Activated CD4-positive, alpha-beta T cell treated with anti-CD3 and anti-CD28 coated beads for 1 hour (primary cell): ENCODE measurements around the gene PIP5K1C.

Source experiments
- DNase-seq: peaks from one replicate; pipeline ENCODE4 v3.0.0-alpha.2; 2020

Gene PIP5K1C

GRCh38 chr19:3694361-3695123 lies 5.7 kb downstream of the PIP5K1C start:
- no peak for DNase-seq

- DNase-seq: no peak
Observed at GRCh38 chr19:3693025-3693925, 7.0 kb downstream of the PIP5K1C start.

- peak; percentile 29 for DNase-seq
Observed at GRCh38 chr19:3692141-3693024, 7.9 kb downstream of the PIP5K1C start.

- DNase-seq: no peak
Observed at GRCh38 chr19:3691726-3692125, 8.5 kb downstream of the PIP5K1C start.

- DNase-seq: no peak
Observed at GRCh38 chr19:3691372-3691716, 8.9 kb downstream of the PIP5K1C start.

- no peak for DNase-seq
Observed at GRCh38 chr19:3690551-3691371, 9.5 kb downstream of the PIP5K1C start.

GRCh38 chr19:3687774-3688706 lies 12.2 kb downstream of the PIP5K1C start:
- peak; percentile 25 for DNase-seq

- no peak for DNase-seq
Observed at GRCh38 chr19:3687393-3687773, 12.9 kb downstream of the PIP5K1C start.

GRCh38 chr19:3684817-3685410 lies 15.4 kb downstream of the PIP5K1C start:
- no peak for DNase-seq

GRCh38 chr19:3684054-3684816 lies 16.0 kb downstream of the PIP5K1C start:
- DNase-seq: no peak

GRCh38 chr19:3683405-3684053 lies 16.7 kb downstream of the PIP5K1C start:
- DNase-seq: no peak

- no peak for DNase-seq
Observed at GRCh38 chr19:3682741-3683404, 17.4 kb downstream of the PIP5K1C start.

- DNase-seq: no peak
Observed at GRCh38 chr19:3682286-3682685, 18.0 kb downstream of the PIP5K1C start.

GRCh38 chr19:3680939-3681338 lies 19.3 kb downstream of the PIP5K1C start:
- no peak for DNase-seq

GRCh38 chr19:3679581-3679980 lies 20.7 kb downstream of the PIP5K1C start:
- no peak for DNase-seq

- no peak for DNase-seq
Observed at GRCh38 chr19:3679138-3679537, 21.1 kb downstream of the PIP5K1C start.

- no peak for DNase-seq
Observed at GRCh38 chr19:3678188-3678587, 22.1 kb downstream of the PIP5K1C start.

- no peak for DNase-seq
Observed at GRCh38 chr19:3674784-3675543, 25.3 kb downstream of the PIP5K1C start.
